AG04449 (cell line): ENCODE results near the gene ADGRL1.

Experiments used
- CTCF ChIA-PET: fragments of 350-600 bp; formaldehyde crosslinking; extraction: SDS; loops from one replicate; lab custom pipeline; 2021; ENCODE audit warnings: antibody characterized with exemption; lab: Yijun Ruan, JAX
- POLR2A ChIA-PET: fragments of 400-600, 350-600 bp; formaldehyde crosslinking; extraction: SDS; loops from one replicate; lab custom pipeline; 2020; ENCODE audit warnings: antibody characterized with exemption, inconsistent platforms; lab: Yijun Ruan, JAX
- DNase-seq: peaks from one replicate; pipeline ENCODE4 v3.0.0-alpha.2; 2010; ENCODE audit warnings: low read depth, low spot score
- H3K4me3 ChIP-seq: 2 replicates; pipeline ENCODE4 v1.5.1; 2011; ENCODE audit warnings: low read depth, mild to moderate bottlenecking, control low read depth, low read length
- CTCF ChIP-seq: IDR thresholded peaks from one replicate; pipeline ENCODE4 v1.5.1; 2011; ENCODE audit warnings: mild to moderate bottlenecking, moderate library complexity, low read length, control low read depth, inconsistent platforms; ENCODE audit not compliant: insufficient read depth; ENCODE audit errors: missing control alignments

The ADGRL1 gene

GRCh38 chr19:14102102-14102696 is 103.8 kb downstream of the ADGRL1 start:
- POLR2A ChIA-PET: no interaction called here
- DNase-seq: no peak
- no peak overlapping the region for H3K4me3 ChIP-seq
- CTCF ChIA-PET: interaction anchor here (0.7 to 1.1 kb wide), 7 partner anchors 9 to 221 kb away, joined by 3 to 6 read pairs (median 3); no protein-coding TSS in a partner anchor
- no peak for TF ChIP-seq CTCF

GRCh38 chr19:14101003-14101545 is 104.9 kb downstream of the ADGRL1 start:
- POLR2A ChIA-PET: no interaction called here
- H3K4me3 ChIP-seq: no peak overlapping the region
- DNase-seq: no peak
- TF ChIP-seq CTCF: no peak
- CTCF ChIA-PET: interaction anchor here (1.0 to 1.1 kb wide), 3 partner anchors 30 to 220 kb away, joined by 3 to 6 read pairs (median 4); no protein-coding TSS in a partner anchor
